GM23248 (cell line): Measurements from ENCODE around the gene RUNX1.

Source experiments
- EZH2 ChIP-seq: fragments of 200-600 bp; sonication (generic); IDR thresholded peaks from 2 replicates; pipeline ENCODE4 v1.6.1; 2018; ENCODE audit warnings: antibody characterized with exemption, mild to moderate bottlenecking; ENCODE audit not compliant: insufficient read depth, poor library complexity, severe bottlenecking
- EZH2phosphoT487 ChIP-seq: fragments of 200-600 bp; sonication (generic); IDR thresholded peaks from 2 replicates; pipeline ENCODE4 v1.6.1; 2018; ENCODE audit warnings: antibody characterized with exemption, moderate library complexity, mild to moderate bottlenecking, low read depth; ENCODE audit not compliant: insufficient read depth

- TF ChIP-seq EZH2phosphoT487 (no peak), EZH2 (no peak)
Measured at GRCh38 chr21:34904526-34905217, 144.4 kb downstream of the RUNX1 start.
